Measurements from ENCODE around the gene FAM24A.

The FAM24A gene, protein sequence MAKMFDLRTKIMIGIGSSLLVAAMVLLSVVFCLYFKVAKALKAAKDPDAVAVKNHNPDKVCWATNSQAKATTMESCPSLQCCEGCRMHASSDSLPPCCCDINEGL
- long read RNA-seq: 0 reads

- H3K27me3 ChIP-seq (ENCODE audit: insufficient read depth, poor library complexity, severe bottlenecking): no peaks in the 10 kb centered on the region
- TF ChIP-seq CTCF (IDR thresholded peaks at IDR 0.05; ENCODE audit: insufficient read depth, low read length) (no peak), POLR2AphosphoS5 (IDR thresholded peaks at IDR 0.05; ENCODE audit: low read depth) (no peak)
- DNase-seq (ENCODE audit: low read depth in 1 of 2, low spot score in 1 of 2): no peak
- H3K4me3 ChIP-seq (replicated peaks; ENCODE audit: insufficient read depth, low read length): no peak within 1 kb of the TSS
- H3K27ac ChIP-seq (replicated peaks): no peak within 1 kb of the TSS
Observed at GRCh38 chr10:122910310-122910709, at the start of gene FAM24A. Gene FAM24A, plus strand, starts transcription at chr10:122910610. Its CDS starts 1,025 bp downstream, at chr10:122911635.

DNA sequence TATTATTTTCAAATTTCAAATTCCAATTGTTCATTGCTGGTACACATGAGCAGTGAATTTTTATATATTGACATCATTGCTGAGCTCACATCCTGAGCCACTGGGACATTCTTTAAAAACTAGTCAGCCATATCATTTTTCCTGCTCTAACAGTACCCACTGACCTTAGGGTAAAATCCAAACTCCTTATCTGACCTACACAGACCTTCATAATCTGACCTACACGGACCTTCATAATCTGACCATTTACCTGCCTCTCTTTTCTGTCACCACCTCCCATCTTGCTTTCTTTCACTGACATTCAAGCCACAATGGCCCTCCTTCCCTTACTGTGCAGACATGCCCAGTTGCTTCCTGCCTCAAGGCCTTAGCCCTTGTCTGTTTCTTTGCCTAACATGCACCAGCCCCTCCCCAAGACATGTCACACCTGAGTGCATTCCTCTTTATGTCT lies 48.7 kb upstream of the FAM24A start:
- H3K27ac ChIP-seq (replicated peaks): no peak overlapping the region
- DNase-seq (ENCODE audit: low read depth in 1 of 2, low spot score in 1 of 2): no peak
- no peak overlapping the region for H3K4me3 ChIP-seq (replicated peaks; ENCODE audit: insufficient read depth, low read length)
- no peak for TF ChIP-seq SPI1 (IDR thresholded peaks at IDR 0.05; ENCODE audit: borderline replicate concordance, low read depth)
- TF ChIP-seq POLR2AphosphoS5 (IDR thresholded peaks at IDR 0.05; ENCODE audit: low read depth): no peak
- no peak for TF ChIP-seq REST (IDR thresholded peaks at IDR 0.05; ENCODE audit: insufficient replicate concordance, low read depth)
- no peak for TF ChIP-seq GABPA (IDR thresholded peaks at IDR 0.05; ENCODE audit: low read depth)
- no peak for TF ChIP-seq CTCF (IDR thresholded peaks at IDR 0.05; ENCODE audit: insufficient read depth, low read length)
- peaks cover 6% of the 10 kb centered on the region for H3K27me3 ChIP-seq (ENCODE audit: insufficient read depth, poor library complexity, severe bottlenecking)

GRCh38 chr10:122863216-122864193 lies 46.9 kb upstream of the FAM24A start:
- TF ChIP-seq GABPA (IDR thresholded peaks at IDR 0.05; ENCODE audit: low read depth) (no peak), CTCF (IDR thresholded peaks at IDR 0.05; ENCODE audit: insufficient read depth, low read length) (no peak), SPI1 (IDR thresholded peaks at IDR 0.05; ENCODE audit: borderline replicate concordance, low read depth) (no peak)
- no peak for DNase-seq (ENCODE audit: low read depth in 1 of 2, low spot score in 1 of 2)
- H3K27ac ChIP-seq (replicated peaks): no peak overlapping the region
- no peak overlapping the region for H3K4me3 ChIP-seq (replicated peaks; ENCODE audit: insufficient read depth, low read length)
- H3K27me3 ChIP-seq (ENCODE audit: insufficient read depth, poor library complexity, severe bottlenecking): peaks cover 6% of the 10 kb centered on the region

DNA sequence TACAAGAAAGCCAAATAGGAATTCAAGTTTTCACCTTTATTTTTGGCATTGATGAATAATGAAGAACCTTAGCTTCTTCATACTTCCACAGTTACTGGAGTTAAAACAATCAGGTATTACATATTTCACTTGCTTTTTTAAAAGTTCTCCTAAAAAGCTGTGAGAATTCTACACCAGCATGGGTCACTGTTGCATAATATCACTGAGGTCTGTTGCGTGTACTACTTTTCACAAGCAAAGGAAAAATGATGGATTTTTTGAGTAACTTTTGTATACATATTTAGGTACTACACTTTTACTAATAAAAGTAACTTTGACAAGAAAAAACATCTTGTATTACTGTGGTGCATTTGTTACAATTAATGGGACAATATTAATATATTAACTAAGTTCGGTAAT lies 46.2 kb upstream of the FAM24A start:
- H3K27me3 ChIP-seq (ENCODE audit: insufficient read depth, poor library complexity, severe bottlenecking): peaks cover 6% of the 10 kb centered on the region
- TF ChIP-seq CTCF (IDR thresholded peaks at IDR 0.05; ENCODE audit: insufficient read depth, low read length) (no peak), GABPA (IDR thresholded peaks at IDR 0.05; ENCODE audit: low read depth) (no peak), SPI1 (IDR thresholded peaks at IDR 0.05; ENCODE audit: borderline replicate concordance, low read depth) (no peak), POLR2AphosphoS5 (IDR thresholded peaks at IDR 0.05; ENCODE audit: low read depth) (no peak), REST (IDR thresholded peaks at IDR 0.05; ENCODE audit: insufficient replicate concordance, low read depth) (no peak)

More for the DNA sequence above, 46.2 kb upstream of the FAM24A start:
- Histone ChIP-seq H3K4me3 (replicated peaks; ENCODE audit: insufficient read depth, low read length) (no peak overlapping the region), H3K27ac (replicated peaks) (no peak overlapping the region)
- no peak for DNase-seq (ENCODE audit: low read depth in 1 of 2, low spot score in 1 of 2)

Measured in HL-60 (cell line).